Spleen (tissue), 11 donors: ENCODE data around the gene CCKAR. TPM values are rescaled to one million over a fixed set of nuclear protein-coding genes. Genes with fewer than 3 reads are reported as not detected.

Source experiments
- DNase-seq: peaks from one replicate; pipeline ENCODE4 v3.0.0-alpha.2; 2020
- H3K27ac ChIP-seq, 8 donors: fragments of 200-600 bp; sonication (generic) in 7 of 8; 1 replicate in 4 of 8; 2 replicates in 4 of 8; pipeline versions ENCODE4 v1.5.0 to v1.8.0; 2016 to 2021; ENCODE audit warnings: inconsistent platforms in 4 of 8, mild to moderate bottlenecking in 4 of 8, moderate library complexity in 1 of 8
- H3K27me3 ChIP-seq, 7 donors: fragments of 200-600 bp; sonication (generic) in 6 of 7; replicated peaks in 1 of 7; 1 replicate in 4 of 7; 2 replicates in 3 of 7; pipeline versions ENCODE4 v1.5.0 to v1.8.0; 2016 to 2021; ENCODE audit warnings: inconsistent platforms in 3 of 7, mild to moderate bottlenecking in 1 of 7
- H3K36me3 ChIP-seq, 6 donors: fragments of 200-600 bp; sonication (generic) in 5 of 6; 1 replicate in 4 of 6; 2 replicates in 2 of 6; pipeline versions ENCODE4 v1.5.0 to v1.8.0; 2016 to 2021; ENCODE audit warnings: inconsistent platforms in 2 of 6
- H3K4me1 ChIP-seq, 6 donors: fragments of 200-600 bp; sonication (generic) in 5 of 6; 1 replicate in 3 of 6; 2 replicates in 3 of 6; pipeline versions ENCODE4 v1.5.0 to v1.8.0; 2016 to 2021; ENCODE audit warnings: inconsistent platforms in 3 of 6
- H3K4me3 ChIP-seq, 8 donors: fragments of 200-600 bp; sonication (generic) in 7 of 8; 1 replicate in 4 of 8; 2 replicates in 4 of 8; pipeline versions ENCODE4 v1.5.0 to v1.8.0; 2016 to 2021; ENCODE audit warnings: inconsistent platforms in 4 of 8, mild to moderate bottlenecking in 4 of 8, moderate library complexity in 2 of 8
- H3K9me3 ChIP-seq, 8 donors: fragments of 200-600 bp; sonication (generic) in 7 of 8; 1 replicate in 4 of 8; 2 replicates in 4 of 8; pipeline versions ENCODE4 v1.5.0 to v1.8.0; 2016 to 2021; ENCODE audit warnings: inconsistent platforms in 4 of 8
- CTCF ChIP-seq, 11 experiments: fragments of 200-600 bp in 7 of 11; fragments of 450-650 bp in 4 of 11; sonication (generic) in 4 of 11; IDR thresholded peaks in 8 of 11; conservative IDR thresholded peaks in 3 of 11; 1 replicate in 7 of 11; 2 replicates in 4 of 11; pipeline versions ENCODE4 v1.4.0 to v1.8.0; 2016 to 2021; ENCODE audit warnings: antibody characterized with exemption in 11 of 11, inconsistent platforms in 4 of 11, mild to moderate bottlenecking in 1 of 11
- POLR2A ChIP-seq, 3 donors: fragments of 450-650 bp; IDR thresholded peaks; one replicate each; pipeline ENCODE4 v1.5.1; 2017; ENCODE audit warnings: antibody characterized with exemption in 3 of 3, mild to moderate bottlenecking in 1 of 3
- POLR2AphosphoS5 ChIP-seq, 3 donors: sonication (generic); formaldehyde crosslinking; IDR thresholded peaks; one replicate each; pipeline ENCODE4 v1.5.1; 2017; ENCODE audit warnings: antibody characterized with exemption in 3 of 3
- WGBS, 5 donors: extraction: QIAGEN DNeasy Blood & Tissue Kit in 3 of 5; methylation state at CpG; one replicate each; pipeline versions ENCODE4 v1.1.5 to v1.1.7; 2013 to 2018; 5-methylcytosine and 5-hydroxymethylcytosine counted together
- intact Hi-C: fragments of 100-400 bp; cut with DNase I; formaldehyde crosslinking; loops from one replicate; pipeline ENCODE4 v1.15.0; 2023; ENCODE audit warnings: low total_unique reads
- polyA plus RNA-seq, 3 donors: library from polyadenylated mRNA; stranded (reverse); fragments of 200-250 nt; gene quantifications; one replicate each; pipeline ENCODE4 v1.2.1, GENCODE V29; 2013
- total RNA-seq, 7 donors: library from RNA; depleted of rRNA in 3 of 7; stranded (reverse); fragments of >200 nt in 3 of 7; fragmentation: NEBNext Ultra II Directional in 4 of 7; extraction: Animal tissue kit (Norgen Biotek cat#: 25700) in 4 of 7; gene quantifications; one replicate each; pipeline versions ENCODE4 v1.1.0 to v1.2.1, GENCODE V29; 2016 to 2021
- donor health status: healthy with polysubstance abuse.
- donor health status: DM: no; HTN: no; CAD: no; lungs with moderate emphysema.
- donor health status: DM: no; HTN: no; CAD: no.
- donor health status: Bipolar disorder and iron deficiency.
- donor health status: healthy.
- donor health status: DM: no; HTN: no; CAD: no.
- donor health status: DM: yes; HTN: yes; CAD: no.

The CCKAR gene
- total and polyA plus RNA-seq, 10 donors = not detected

GRCh38 chr4:26457412-26457811, 32.9 kb downstream of the CCKAR start:
- H3K27me3 ChIP-seq = no peaks in the 10 kb centered on the region
- H3K4me1 ChIP-seq = peaks cover 0 to 8% (median 3%) of the 10 kb centered on the region in 6 donors
- peaks cover 0 to 9% (median 0%) of the 10 kb centered on the region in 8 donors for H3K9me3 ChIP-seq
- intact Hi-C loops = loop anchor here (5.0 kb wide), 1 partner anchor 555 kb away; no protein-coding TSS in a partner anchor
- TF ChIP-seq POLR2A (IDR thresholded peaks at IDR 0.05) = no peak
- TF ChIP-seq POLR2AphosphoS5 (IDR thresholded peaks at IDR 0.05) = no peak
- no peak for TF ChIP-seq CTCF (IDR thresholded peaks at IDR 0.05 in 8 of 11, conservative IDR thresholded peaks at IDR 0.05 in 3 of 11)
- no peak overlapping the region for H3K27ac ChIP-seq
- H3K4me3 ChIP-seq = no peak overlapping the region
- no peaks in the 10 kb centered on the region for H3K36me3 ChIP-seq
- WGBS, 5 donors = 82 to 93% (median 86%) methylated on average over 6 of the region's 6 CpGs
- no peak for DNase-seq

GRCh38 chr4:26455571-26455970, 34.7 kb downstream of the CCKAR start:
- intact Hi-C loops = loop anchor here (5.0 kb wide), 1 partner anchor 557 kb away; no protein-coding TSS in a partner anchor
- Histone ChIP-seq H3K27ac (no peak overlapping the region), H3K4me1 (peaks cover 0 to 8% (median 3%) of the 10 kb centered on the region in 6 donors), H3K9me3 (peaks cover 0 to 9% (median 0%) of the 10 kb centered on the region in 8 donors), H3K4me3 (no peak overlapping the region), H3K36me3 (no peaks in the 10 kb centered on the region), H3K27me3 (no peaks in the 10 kb centered on the region)
- DNase-seq = no peak
- WGBS, 5 donors = 75 to 93% (median 82%) methylated on average over 2 of the region's 2 CpGs
- TF ChIP-seq POLR2AphosphoS5 (IDR thresholded peaks at IDR 0.05) (no peak), POLR2A (IDR thresholded peaks at IDR 0.05) (no peak), CTCF (IDR thresholded peaks at IDR 0.05 in 8 of 11, conservative IDR thresholded peaks at IDR 0.05 in 3 of 11) (no peak)

- intact Hi-C loops = loop anchor here (5.0 kb wide), 1 partner anchor 557 kb away; no protein-coding TSS in a partner anchor
- H3K36me3 ChIP-seq = no peaks in the 10 kb centered on the region
- H3K27ac ChIP-seq = no peak overlapping the region
- WGBS, 5 donors = 85 to 100% (median 93%) methylated on average over 3 of the region's 3 CpGs
- no peak overlapping the region for H3K4me3 ChIP-seq
- DNase-seq = no peak
- TF ChIP-seq CTCF (IDR thresholded peaks at IDR 0.05 in 8 of 11, conservative IDR thresholded peaks at IDR 0.05 in 3 of 11) (no peak), POLR2AphosphoS5 (IDR thresholded peaks at IDR 0.05) (no peak), POLR2A (IDR thresholded peaks at IDR 0.05) (no peak)
- no peaks in the 10 kb centered on the region for H3K27me3 ChIP-seq
- peaks cover 0 to 9% (median 0%) of the 10 kb centered on the region in 8 donors for H3K9me3 ChIP-seq
- peaks cover 0 to 8% (median 3%) of the 10 kb centered on the region in 6 donors for H3K4me1 ChIP-seq
Observed at GRCh38 chr4:26454961-26455360, 35.3 kb downstream of the CCKAR start.

GRCh38 chr4:26452565-26453531, 37.4 kb downstream of the CCKAR start:
- no peak for DNase-seq
- Histone ChIP-seq H3K27ac (no peak overlapping the region), H3K36me3 (no peaks in the 10 kb centered on the region), H3K4me3 (no peak overlapping the region), H3K27me3 (no peaks in the 10 kb centered on the region), H3K4me1 (no peaks in the 10 kb centered on the region), H3K9me3 (peaks cover 0 to 9% (median 0%) of the 10 kb centered on the region in 8 donors)
- TF ChIP-seq POLR2AphosphoS5 (IDR thresholded peaks at IDR 0.05) (no peak), CTCF (IDR thresholded peaks at IDR 0.05 in 8 of 11, conservative IDR thresholded peaks at IDR 0.05 in 3 of 11) (no peak), POLR2A (IDR thresholded peaks at IDR 0.05) (no peak)
- 76 to 84% (median 81%) methylated on average over 15 of the region's 15 CpGs for WGBS, 5 donors
- intact Hi-C loops = no loop called here
